Esophagus muscularis mucosa (tissue), 4 donors: ENCODE results near the gene FAR2. TPM values are rescaled to one million over a fixed set of nuclear protein-coding genes. Genes with fewer than 3 reads are reported as not detected.
"Not testable (repeated sequence)": the region's sequence is repeated elsewhere in the genome, so short reads cannot be mapped to it uniquely, and the experiment has no call there.

Experiments used
- DNase-seq: peaks from one replicate; pipeline ENCODE4 v3.0.0-alpha.2; 2017; ENCODE audit errors: extremely low spot score
- H3K27ac ChIP-seq, 4 donors: fragments of 200-600 bp; sonication (generic); replicated peaks in 1 of 4; 1 replicate in 3 of 4; 2 replicates in 1 of 4; pipeline ENCODE4 v1.5.1; 2016 to 2019; ENCODE audit warnings: mild to moderate bottlenecking in 1 of 4
- H3K27me3 ChIP-seq, 4 donors: fragments of 200-600 bp; sonication (generic); one replicate each; pipeline versions ENCODE4 v1.5.1 to v1.6.0; 2016 to 2019
- H3K36me3 ChIP-seq, 4 donors: fragments of 200-600 bp; sonication (generic); one replicate each; pipeline ENCODE4 v1.5.1; 2016 to 2019
- H3K4me1 ChIP-seq, 4 donors: fragments of 200-600 bp; sonication (generic); one replicate each; pipeline ENCODE4 v1.5.1; 2016 to 2019
- H3K4me3 ChIP-seq, 4 donors: fragments of 200-600 bp; sonication (generic); 1 replicate in 2 of 4; 2 replicates in 2 of 4; pipeline ENCODE4 v1.5.1; 2016 to 2019; ENCODE audit warnings: mild to moderate bottlenecking in 4 of 4, moderate library complexity in 1 of 4
- H3K9me3 ChIP-seq, 4 donors: fragments of 200-600 bp; sonication (generic); 1 replicate in 3 of 4; 2 replicates in 1 of 4; pipeline ENCODE4 v1.5.1; 2016 to 2019
- CTCF ChIP-seq, 3 experiments: fragments of 200-600 bp in 2 of 3; fragments of 450-650 bp in 1 of 3; sonication (generic) in 2 of 3; IDR thresholded peaks; one replicate each; pipeline ENCODE4 v1.5.1; 2017 to 2019; ENCODE audit warnings: antibody characterized with exemption in 3 of 3, mild to moderate bottlenecking in 2 of 3, moderate library complexity in 1 of 3
- EP300 ChIP-seq: sonication (generic); formaldehyde crosslinking; IDR thresholded peaks from one replicate; pipeline ENCODE4 v1.6.1; 2017; ENCODE audit warnings: antibody characterized with exemption
- POLR2A ChIP-seq: fragments of 450-650 bp; IDR thresholded peaks from one replicate; pipeline ENCODE4 v1.6.1; 2017; ENCODE audit warnings: antibody characterized with exemption, moderate library complexity, mild to moderate bottlenecking, low read depth
- POLR2AphosphoS5 ChIP-seq, 2 donors: sonication (generic); formaldehyde crosslinking; IDR thresholded peaks; one replicate each; pipeline ENCODE4 v1.6.1; 2017; ENCODE audit warnings: antibody characterized with exemption in 2 of 2
- WGBS: methylation state at CpG from one replicate; pipeline ENCODE4 v1.1.5; 2018; 5-methylcytosine and 5-hydroxymethylcytosine counted together
- intact Hi-C: fragments of 100-400 bp; cut with DNase I; formaldehyde crosslinking; loops from one replicate; pipeline ENCODE4 v1.15.1; 2023
- total RNA-seq, 4 donors: library from RNA; depleted of rRNA; stranded (reverse); fragments of >200 nt; gene quantifications; one replicate each; pipeline versions ENCODE4 v1.1.0 to v1.2.1, GENCODE V29; 2016

FAR2 gene
- total RNA-seq, 4 donors from 2014 or later, result 11.6 to 15.0 (median 11.9) TPM

GRCh38 chr12:29374913-29375312, 225.8 kb downstream of the FAR2 start:
- Histone ChIP-seq H3K9me3 (no peaks in the 10 kb centered on the region), H3K27ac (no peak overlapping the region), H3K36me3 (peaks cover 0 to 24% (median 7%) of the 10 kb centered on the region in 4 donors), H3K4me1 (peaks cover 10 to 13% (median 13%) of the 10 kb centered on the region in 4 donors), H3K4me3 (no peak overlapping the region), H3K27me3 (no peaks in the 10 kb centered on the region)
- intact Hi-C loops, result no loop called here
- WGBS, result 80% methylated on average over 4 of the region's 4 CpGs
- TF ChIP-seq CTCF (IDR thresholded peaks at IDR 0.05) (no peak), POLR2A (no peak), POLR2AphosphoS5 (IDR thresholded peaks at IDR 0.05) (no peak), EP300 (no peak)
- no peak for DNase-seq

- WGBS, result 97% methylated on average over 2 of the region's 2 CpGs
Measured at GRCh38 chr12:29376118-29376517, 227.0 kb downstream of the FAR2 start.

DNA sequence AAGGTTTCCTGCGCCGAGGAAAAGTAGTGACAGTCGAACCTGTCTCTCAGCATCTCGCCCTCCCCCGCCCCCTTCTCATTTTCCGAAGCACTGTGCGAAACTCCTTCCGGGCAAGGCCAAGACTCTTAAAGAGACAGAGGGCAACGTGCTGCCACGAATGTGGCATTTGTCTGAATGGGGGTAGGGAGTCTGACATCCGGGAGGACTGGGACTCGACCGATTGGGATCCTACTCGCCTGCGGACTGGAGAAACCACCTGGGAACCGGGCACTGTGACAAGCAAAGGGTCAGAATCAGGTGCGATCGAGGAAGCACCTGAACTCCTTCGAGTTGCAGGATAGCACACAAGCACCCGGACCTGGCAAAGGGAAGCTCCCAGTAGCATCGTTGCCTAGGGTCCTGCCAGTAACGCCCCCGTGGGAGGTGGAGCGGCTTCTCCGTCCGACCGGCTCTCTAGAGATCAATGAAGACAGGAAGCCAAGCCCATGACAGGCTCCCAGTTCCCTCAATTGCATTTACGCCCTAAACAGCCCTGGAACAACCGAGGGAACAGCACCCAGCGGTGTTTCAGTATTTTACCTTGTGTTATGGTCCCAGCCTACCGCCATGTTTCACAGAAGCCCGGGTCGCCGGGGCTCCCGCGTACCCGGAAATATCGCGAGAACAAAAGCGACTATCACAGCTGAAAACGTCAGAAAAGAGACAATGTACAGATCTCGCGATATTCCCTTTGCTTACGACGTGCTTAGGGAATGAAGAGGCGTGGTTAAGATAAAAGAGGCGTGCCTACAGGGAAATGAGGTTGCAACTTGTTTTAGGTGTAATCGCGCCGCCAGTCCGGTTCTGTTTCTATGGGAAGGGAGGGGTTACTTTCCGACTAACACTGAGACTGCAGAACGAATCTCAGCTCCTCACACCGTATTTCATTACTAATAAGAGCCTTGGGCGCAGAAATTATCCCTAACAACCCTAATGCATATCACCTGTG, 231.8 kb downstream of the FAR2 start, which contains the start of gene ERGIC2:
Gene ERGIC2 (minus strand): TSS at position 637 of the 988 bp plus-strand sequence. CDS start 9,539 bp downstream, outside the sequence.
- H3K9me3 ChIP-seq, result no peaks in the 10 kb centered on the region
- H3K4me3 ChIP-seq, result peak within 1 kb of the TSS; percentile 79 to 96 (median 88)
- under 1% methylated on average over 54 of the region's 55 CpGs for WGBS
- intact Hi-C loops, result no loop called here
- DNase-seq, result peak; percentile 98
- peaks cover 12 to 23% (median 14%) of the 10 kb centered on the region in 4 donors for H3K4me1 ChIP-seq
- peaks cover 0 to 5% (median 0%) of the 10 kb centered on the region in 4 donors for H3K36me3 ChIP-seq
- TF ChIP-seq CTCF (IDR thresholded peaks at IDR 0.05), result no peak
- TF ChIP-seq POLR2A, result no peak
- TF ChIP-seq EP300, result no peak
- peak; percentile 81 to 84 for TF ChIP-seq POLR2AphosphoS5 (IDR thresholded peaks at IDR 0.05)
- peak within 1 kb of the TSS; percentile 84 to 88 (median 86) for H3K27ac ChIP-seq
- H3K27me3 ChIP-seq, result no peaks in the 10 kb centered on the region

More at GRCh38 chr12:29376118-29376517, 227.0 kb downstream of the FAR2 start:
- DNase-seq, result no peak
- H3K9me3 ChIP-seq, result no peaks in the 10 kb centered on the region
- H3K4me3 ChIP-seq, result no peak overlapping the region
- no peaks in the 10 kb centered on the region for H3K27me3 ChIP-seq
- H3K27ac ChIP-seq, result no peak overlapping the region
- H3K4me1 ChIP-seq, result peaks cover 13 to 18% (median 16%) of the 10 kb centered on the region in 4 donors
- TF ChIP-seq POLR2AphosphoS5 (IDR thresholded peaks at IDR 0.05), result no peak
- no peak for TF ChIP-seq EP300
- TF ChIP-seq POLR2A, result no peak
- TF ChIP-seq CTCF (IDR thresholded peaks at IDR 0.05), result no peak
- intact Hi-C loops, result no loop called here
- peaks cover 0 to 13% (median 2%) of the 10 kb centered on the region in 4 donors for H3K36me3 ChIP-seq

DNA sequence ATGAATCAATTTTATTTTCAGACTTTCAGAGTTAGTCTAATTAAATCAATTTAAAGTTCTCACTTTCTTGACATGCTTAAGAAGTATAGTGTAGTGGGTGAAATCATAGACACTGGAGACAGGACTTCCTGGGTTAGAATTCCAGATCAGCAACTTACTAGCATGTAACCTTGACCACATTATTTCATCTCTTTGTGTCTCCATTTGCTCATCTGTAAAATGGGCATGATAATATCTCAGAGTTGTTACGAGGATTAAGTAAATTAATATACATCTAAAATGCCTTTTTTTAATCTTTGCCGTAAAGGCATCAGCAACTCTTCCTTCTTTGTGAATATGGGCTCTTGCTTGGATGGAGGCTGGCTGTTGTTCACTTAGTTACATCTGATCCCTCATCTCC, 233.2 kb downstream of the FAR2 start:
- H3K27me3 ChIP-seq, result no peaks in the 10 kb centered on the region
- peaks cover 12 to 23% (median 14%) of the 10 kb centered on the region in 4 donors for H3K4me1 ChIP-seq
- peaks cover 0 to 5% (median 0%) of the 10 kb centered on the region in 4 donors for H3K36me3 ChIP-seq
- H3K4me3 ChIP-seq, result no peak overlapping the region
- DNase-seq, result no peak
- H3K9me3 ChIP-seq, result no peaks in the 10 kb centered on the region
- TF ChIP-seq POLR2A (no peak), CTCF (IDR thresholded peaks at IDR 0.05) (no peak), POLR2AphosphoS5 (IDR thresholded peaks at IDR 0.05) (no peak), EP300 (no peak)
- WGBS, result 93% methylated on average over 2 of the region's 2 CpGs
- H3K27ac ChIP-seq, result no peak overlapping the region
- intact Hi-C loops, result no loop called here

DNA sequence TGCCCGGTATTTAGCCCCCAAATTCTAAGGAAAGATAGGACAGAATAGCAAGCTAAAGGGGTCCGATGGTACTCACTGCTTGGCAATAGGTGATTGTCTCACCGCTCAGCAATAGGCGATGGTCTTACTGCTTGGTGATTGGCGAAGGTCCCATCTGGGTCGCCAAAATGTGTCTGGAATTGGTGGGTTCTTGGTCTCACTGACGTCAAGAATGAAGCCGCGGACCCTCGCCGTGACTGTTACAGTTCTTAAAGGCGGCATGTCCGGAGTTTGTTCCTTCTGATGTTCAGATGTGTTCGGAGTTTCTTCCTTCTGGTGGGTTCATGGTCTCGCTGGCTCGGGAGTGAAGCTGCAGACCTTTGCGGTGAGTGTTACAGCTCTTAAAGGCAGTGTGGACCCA, 236.1 kb downstream of the FAR2 start:
- H3K4me3 ChIP-seq, H3K36me3 ChIP-seq, intact Hi-C loops, H3K27ac ChIP-seq, H3K9me3 ChIP-seq, H3K4me1 ChIP-seq, H3K27me3 ChIP-seq, DNase-seq: not testable (repeated sequence)
- 97% methylated on average over 17 of the region's 17 CpGs for WGBS
